Neural progenitor cell (in vitro differentiated cells): ENCODE data around the gene AUNIP. TPM values are rescaled to one million over a fixed set of nuclear protein-coding genes. Genes with fewer than 3 reads are reported as not detected.

Experiments used
- DNase-seq: peaks from one replicate; pipeline ENCODE4 v3.0.0-alpha.2; 2016; ENCODE audit warnings: low spot score
- H2AFZ ChIP-seq: fragments of 200-600 bp; sonication (generic); replicated peaks from 2 replicates; pipeline ENCODE4 v1.6.1; 2016; ENCODE audit warnings: antibody characterized with exemption
- H3F3A ChIP-seq: fragments of 200-600 bp; sonication (generic); 2 replicates; pipeline ENCODE4 v1.6.1; 2016; ENCODE audit warnings: antibody characterized with exemption, low read depth
- H3K27ac ChIP-seq: fragments of 200-600 bp; sonication (generic); 2 replicates; pipeline ENCODE4 v1.5.1; 2016; ENCODE audit warnings: mild to moderate bottlenecking
- H3K27me3 ChIP-seq: fragments of 200-600 bp; sonication (generic); 2 replicates; pipeline ENCODE4 v1.6.1; 2016; ENCODE audit warnings: mild to moderate bottlenecking, moderate library complexity
- H3K36me3 ChIP-seq: fragments of 200-600 bp; sonication (generic); 2 replicates; pipeline ENCODE4 v1.5.1; 2016
- H3K4me1 ChIP-seq: fragments of 200-600 bp; sonication (generic); 2 replicates; pipeline ENCODE4 v1.6.1; 2016; ENCODE audit warnings: mixed run types
- H3K4me2 ChIP-seq: fragments of 200-600 bp; sonication (generic); 2 replicates; pipeline ENCODE4 v1.6.1; 2016
- H3K4me3 ChIP-seq: fragments of 200-600 bp; sonication (generic); 2 replicates; pipeline ENCODE4 v1.5.1; 2016
- H3K79me2 ChIP-seq: fragments of 200-600 bp; sonication (generic); 2 replicates; pipeline ENCODE4 v1.6.1; 2016; ENCODE audit warnings: low read depth
- H3K9ac ChIP-seq: fragments of 200-600 bp; sonication (generic); 2 replicates; pipeline ENCODE4 v1.6.1; 2016
- H3K9me3 ChIP-seq: fragments of 200-600 bp; sonication (generic); 2 replicates; pipeline ENCODE4 v1.5.1; 2016; ENCODE audit warnings: low read depth
- H4K20me1 ChIP-seq: fragments of 200-600 bp; sonication (generic); 2 replicates; pipeline ENCODE4 v1.6.1; 2016; ENCODE audit warnings: low read depth
- H3K27ac Mint-ChIP-seq: 3 replicates; pipeline ENCODE4 v1.8.0; 2021; ENCODE audit warnings: mixed read lengths
- H3K27me3 Mint-ChIP-seq: 2 replicates; pipeline ENCODE4 v1.8.0; 2022; ENCODE audit warnings: low read depth, mild to moderate bottlenecking, inconsistent platforms, moderate library complexity, mixed read lengths; ENCODE audit not compliant: insufficient read depth
- H3K36me3 Mint-ChIP-seq: 3 replicates; pipeline ENCODE4 v1.8.0; 2021; ENCODE audit warnings: mixed read lengths
- H3K4me1 Mint-ChIP-seq: 3 replicates; pipeline ENCODE4 v1.8.0; 2021; ENCODE audit warnings: mixed read lengths
- H3K4me3 Mint-ChIP-seq: 3 replicates; pipeline ENCODE4 v1.8.0; 2021; ENCODE audit warnings: mild to moderate bottlenecking, moderate library complexity, mixed read lengths
- H3K9me3 Mint-ChIP-seq: 3 replicates; pipeline ENCODE4 v1.8.0; 2020; ENCODE audit warnings: mixed read lengths
- EZH2 ChIP-seq: fragments of 200-600 bp; sonication (generic); IDR thresholded peaks from 2 replicates; pipeline ENCODE4 v1.6.1; 2017; ENCODE audit warnings: antibody characterized with exemption, mild to moderate bottlenecking, moderate library complexity
- EZH2phosphoT487 ChIP-seq: fragments of 200-600 bp; sonication (generic); IDR thresholded peaks from 2 replicates; pipeline ENCODE4 v1.6.1; 2017; ENCODE audit warnings: antibody characterized with exemption
- total RNA-seq: library from RNA; depleted of rRNA; stranded (reverse); fragments of >200 nt; gene quantifications from 2 replicates; pipeline ENCODE4 v1.2.3, GENCODE V29; 2015; ENCODE audit warnings: low replicate concordance
- TF ChIP-seq, protein P1 (sequence below): fragments of 200-600 bp; sonication (generic); IDR thresholded peaks from 2 replicates; pipeline ENCODE4 v1.5.1; 2017; ENCODE audit warnings: antibody characterized with exemption, mild to moderate bottlenecking

AUNIP gene
- total RNA-seq, result 15.2 and 17.1 TPM in 2 replicates

GRCh38 chr1:25858906-25859789, at the start of gene AUNIP:
Gene AUNIP (minus strand): TSS chr1:25859457. CDS start chr1:25859357, 100 bp downstream.
- H3K27ac Mint-ChIP-seq, result peak within 1 kb of the TSS; percentile 87
- H3K9ac ChIP-seq, result peak within 1 kb of the TSS; percentile 40
- H3K36me3 Mint-ChIP-seq, result peaks cover 9% of the 10 kb centered on the region
- H3K4me2 ChIP-seq, result peak within 1 kb of the TSS; percentile 95
- no peaks in the 10 kb centered on the region for H3K9me3 Mint-ChIP-seq
- peak within 1 kb of the TSS; percentile 68 for H3K4me3 ChIP-seq
- H3K4me1 Mint-ChIP-seq, result peaks cover 23% of the 10 kb centered on the region
- DNase-seq, result peak; percentile 94
- peaks cover 4% of the 10 kb centered on the region for H4K20me1 ChIP-seq
- no peak within 1 kb of the TSS for H3K27ac ChIP-seq
- no peaks in the 10 kb centered on the region for H3K27me3 ChIP-seq
- H3K36me3 ChIP-seq, result no peaks in the 10 kb centered on the region
- H2AFZ ChIP-seq, result peak within 1 kb of the TSS; percentile 99
- H3K79me2 ChIP-seq, result peaks cover 47% of the 10 kb centered on the region
- peaks cover 9% of the 10 kb centered on the region for H3F3A ChIP-seq
- peaks cover 12% of the 10 kb centered on the region for H3K4me1 ChIP-seq
- peak within 1 kb of the TSS; percentile 96 for H3K4me3 Mint-ChIP-seq
- H3K9me3 ChIP-seq, result no peaks in the 10 kb centered on the region
- peaks cover 8% of the 10 kb centered on the region for H3K27me3 Mint-ChIP-seq
- TF ChIP-seq, protein P1, sequence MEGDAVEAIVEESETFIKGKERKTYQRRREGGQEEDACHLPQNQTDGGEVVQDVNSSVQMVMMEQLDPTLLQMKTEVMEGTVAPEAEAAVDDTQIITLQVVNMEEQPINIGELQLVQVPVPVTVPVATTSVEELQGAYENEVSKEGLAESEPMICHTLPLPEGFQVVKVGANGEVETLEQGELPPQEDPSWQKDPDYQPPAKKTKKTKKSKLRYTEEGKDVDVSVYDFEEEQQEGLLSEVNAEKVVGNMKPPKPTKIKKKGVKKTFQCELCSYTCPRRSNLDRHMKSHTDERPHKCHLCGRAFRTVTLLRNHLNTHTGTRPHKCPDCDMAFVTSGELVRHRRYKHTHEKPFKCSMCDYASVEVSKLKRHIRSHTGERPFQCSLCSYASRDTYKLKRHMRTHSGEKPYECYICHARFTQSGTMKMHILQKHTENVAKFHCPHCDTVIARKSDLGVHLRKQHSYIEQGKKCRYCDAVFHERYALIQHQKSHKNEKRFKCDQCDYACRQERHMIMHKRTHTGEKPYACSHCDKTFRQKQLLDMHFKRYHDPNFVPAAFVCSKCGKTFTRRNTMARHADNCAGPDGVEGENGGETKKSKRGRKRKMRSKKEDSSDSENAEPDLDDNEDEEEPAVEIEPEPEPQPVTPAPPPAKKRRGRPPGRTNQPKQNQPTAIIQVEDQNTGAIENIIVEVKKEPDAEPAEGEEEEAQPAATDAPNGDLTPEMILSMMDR, result peak; percentile 7
- TF ChIP-seq EZH2phosphoT487, result no peak

DNA sequence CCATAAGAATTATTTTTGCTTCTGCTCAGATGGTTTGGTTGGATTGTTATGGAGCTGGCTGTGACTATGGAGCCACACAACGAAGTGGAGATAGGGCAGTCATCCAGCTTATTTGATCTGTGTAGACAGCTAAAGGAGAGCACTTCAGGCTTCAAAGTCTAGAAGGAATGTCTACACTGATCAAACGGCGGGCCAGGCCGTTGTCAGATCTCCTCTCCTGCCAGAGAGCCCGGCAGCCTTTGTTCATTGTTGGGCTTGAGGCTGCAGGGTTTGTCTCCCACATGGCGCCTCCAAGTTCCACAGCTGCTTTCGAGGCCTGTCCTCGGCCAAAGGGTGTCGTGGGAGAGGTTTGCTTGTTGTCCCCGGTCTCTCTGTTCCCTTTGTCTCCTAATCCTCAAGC, 49.8 kb upstream of the AUNIP start:
- H3K4me3 Mint-ChIP-seq, result no peak overlapping the region
- peak overlapping the region; percentile 27 for H2AFZ ChIP-seq
- H3K27ac Mint-ChIP-seq, result no peak overlapping the region

DNA sequence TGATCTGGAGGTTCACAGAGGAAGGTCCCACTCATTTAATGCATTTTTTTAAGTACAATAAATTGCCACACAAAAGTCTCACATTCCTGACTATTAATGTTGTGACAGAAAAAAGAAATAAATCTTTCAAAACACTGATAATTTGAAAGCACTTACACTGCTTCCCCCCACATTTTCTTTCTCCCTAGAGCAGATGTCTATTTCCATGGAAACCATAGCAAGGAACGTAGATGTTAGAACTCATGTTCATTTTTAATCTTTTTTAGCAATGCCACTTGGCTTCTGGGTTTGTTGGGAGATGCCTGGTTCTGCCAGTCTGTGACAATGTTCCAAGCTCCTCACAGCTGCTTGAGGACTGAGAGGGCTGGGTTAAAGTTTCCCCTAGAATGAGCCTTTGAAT, 48.9 kb upstream of the AUNIP start:
- peaks cover 6% of the 10 kb centered on the region for H3K36me3 ChIP-seq
- H3K27ac Mint-ChIP-seq, result no peak overlapping the region
- no peak overlapping the region for H3K27ac ChIP-seq
- H3K4me3 Mint-ChIP-seq, result no peak overlapping the region
- TF ChIP-seq, protein P1, result no peak
- no peak for TF ChIP-seq EZH2
- no peak overlapping the region for H2AFZ ChIP-seq
- H3K79me2 ChIP-seq, result peaks cover 22% of the 10 kb centered on the region
- peaks cover 33% of the 10 kb centered on the region for H3F3A ChIP-seq
- DNase-seq, result no peak
- H3K36me3 Mint-ChIP-seq, result peaks cover 14% of the 10 kb centered on the region
- no peak overlapping the region for H3K4me2 ChIP-seq
- H3K27me3 ChIP-seq, result no peaks in the 10 kb centered on the region
- H3K27me3 Mint-ChIP-seq, result peaks cover 5% of the 10 kb centered on the region
- H3K4me1 ChIP-seq, result peaks cover 25% of the 10 kb centered on the region
- H3K9ac ChIP-seq, result no peak overlapping the region
- H3K9me3 Mint-ChIP-seq, result peaks cover 5% of the 10 kb centered on the region
- H3K9me3 ChIP-seq, result no peaks in the 10 kb centered on the region
- no peak overlapping the region for H3K4me3 ChIP-seq
- peaks cover 21% of the 10 kb centered on the region for H4K20me1 ChIP-seq
- peaks cover 35% of the 10 kb centered on the region for H3K4me1 Mint-ChIP-seq

More for the DNA sequence above, 49.8 kb upstream of the AUNIP start:
- H3K4me3 ChIP-seq, result no peak overlapping the region
- H3K79me2 ChIP-seq, result peaks cover 13% of the 10 kb centered on the region
- H3K4me2 ChIP-seq, result no peak overlapping the region
- H4K20me1 ChIP-seq, result peaks cover 12% of the 10 kb centered on the region
- no peaks in the 10 kb centered on the region for H3K36me3 ChIP-seq
- Mint-ChIP-seq H3K36me3 (peaks cover 7% of the 10 kb centered on the region), H3K4me1 (peaks cover 29% of the 10 kb centered on the region), H3K9me3 (peaks cover 5% of the 10 kb centered on the region), H3K27me3 (peaks cover 5% of the 10 kb centered on the region)
- H3K9ac ChIP-seq, result no peak overlapping the region
- H3K27ac ChIP-seq, result no peak overlapping the region
- TF ChIP-seq EZH2 (no peak), EZH2phosphoT487 (no peak)
- TF ChIP-seq, protein P1, result no peak
- no peak for DNase-seq
- H3K27me3 ChIP-seq, result no peaks in the 10 kb centered on the region
- H3K9me3 ChIP-seq, result no peaks in the 10 kb centered on the region
- peaks cover 28% of the 10 kb centered on the region for H3F3A ChIP-seq
- peaks cover 16% of the 10 kb centered on the region for H3K4me1 ChIP-seq
